Measurements from ENCODE around the gene TSC1.

DNA sequence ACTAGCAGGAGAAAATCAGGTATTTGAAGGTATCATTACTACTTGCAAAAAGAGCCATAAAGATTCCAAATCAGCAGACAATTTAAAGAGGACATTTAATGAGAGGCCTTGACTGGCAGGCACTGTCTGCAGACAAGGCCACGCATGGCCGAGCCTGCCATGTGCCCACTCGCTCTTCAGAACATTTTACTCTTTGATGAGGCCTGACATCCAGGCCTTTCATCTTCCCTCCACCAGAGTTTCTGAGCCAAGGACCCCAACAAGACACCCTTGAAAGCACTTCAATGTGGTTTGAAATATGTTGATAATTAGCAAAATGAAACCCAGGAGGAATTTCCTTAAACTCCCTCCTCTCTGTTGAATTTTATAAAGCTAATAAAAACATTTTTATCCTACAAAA, 82.8 kb downstream of the TSC1 start:
- TF ChIP-seq, protein P1, sequence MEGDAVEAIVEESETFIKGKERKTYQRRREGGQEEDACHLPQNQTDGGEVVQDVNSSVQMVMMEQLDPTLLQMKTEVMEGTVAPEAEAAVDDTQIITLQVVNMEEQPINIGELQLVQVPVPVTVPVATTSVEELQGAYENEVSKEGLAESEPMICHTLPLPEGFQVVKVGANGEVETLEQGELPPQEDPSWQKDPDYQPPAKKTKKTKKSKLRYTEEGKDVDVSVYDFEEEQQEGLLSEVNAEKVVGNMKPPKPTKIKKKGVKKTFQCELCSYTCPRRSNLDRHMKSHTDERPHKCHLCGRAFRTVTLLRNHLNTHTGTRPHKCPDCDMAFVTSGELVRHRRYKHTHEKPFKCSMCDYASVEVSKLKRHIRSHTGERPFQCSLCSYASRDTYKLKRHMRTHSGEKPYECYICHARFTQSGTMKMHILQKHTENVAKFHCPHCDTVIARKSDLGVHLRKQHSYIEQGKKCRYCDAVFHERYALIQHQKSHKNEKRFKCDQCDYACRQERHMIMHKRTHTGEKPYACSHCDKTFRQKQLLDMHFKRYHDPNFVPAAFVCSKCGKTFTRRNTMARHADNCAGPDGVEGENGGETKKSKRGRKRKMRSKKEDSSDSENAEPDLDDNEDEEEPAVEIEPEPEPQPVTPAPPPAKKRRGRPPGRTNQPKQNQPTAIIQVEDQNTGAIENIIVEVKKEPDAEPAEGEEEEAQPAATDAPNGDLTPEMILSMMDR (IDR thresholded peaks at IDR 0.05) = no peak
- TF ChIP-seq POLR2A (IDR thresholded peaks at IDR 0.05) = no peak

Measured in Peyer's patch (tissue), 4 donors.